Caco-2 (cell line): Measurements from ENCODE around the gene CEP290. TPM values are rescaled to one million over a fixed set of nuclear protein-coding genes. Genes with fewer than 3 reads are reported as not detected.

ENCODE experiments used
- BruUV-seq: library from RNA; stranded (reverse); fragments of 400-500 nt; replicated peaks from 2 replicates; lab custom pipeline; 2021; lab: Mats Ljungman, UMichigan
- CTCF ChIA-PET: fragments of 300-600 bp; sonication (Branson Sonifier 250); formaldehyde crosslinking; loops from one replicate; lab custom pipeline; 2022; ENCODE audit warnings: antibody characterized with exemption; lab: Charles Lee
- POLR2A ChIA-PET: fragments of 300-600 bp; sonication (Branson Sonifier 250); formaldehyde crosslinking; loops from one replicate; lab custom pipeline; 2022; ENCODE audit warnings: antibody characterized with exemption; lab: Charles Lee
- DNase-seq, 2 experiments: peaks; one replicate each; pipeline versions ENCODE4 v3.0.0 to v3.0.0-alpha.2; 2020 to 2022
- H3K27me3 ChIP-seq: replicated peaks from 2 replicates; pipeline ENCODE4 v1.6.0; 2011; ENCODE audit warnings: low read length; ENCODE audit not compliant: control insufficient read depth, insufficient read depth
- H3K36me3 ChIP-seq: 2 replicates; pipeline ENCODE4 v1.5.1; 2011; ENCODE audit warnings: low read length; ENCODE audit not compliant: control insufficient read depth, insufficient read depth
- H3K4me1 ChIP-seq: fragments of 250-450 bp; sonication (Bioruptor Pico); 2 replicates; pipeline ENCODE4 v1.5.1; 2020; ENCODE audit warnings: mild to moderate bottlenecking
- H3K4me3 ChIP-seq: 2 replicates; pipeline ENCODE4 v1.5.1; 2011; ENCODE audit warnings: low read depth, mild to moderate bottlenecking, control low read depth, low read length
- H3K9me3 ChIP-seq: fragments of 250-450 bp; sonication (Bioruptor Pico); 2 replicates; pipeline ENCODE4 v1.5.1; 2020; ENCODE audit warnings: mild to moderate bottlenecking, moderate library complexity
- H3K27ac Mint-ChIP-seq: one replicate; pipeline ENCODE4 v1.8.0; 2022; ENCODE audit warnings: mixed read lengths; ENCODE audit not compliant: unreplicated experiment
- H3K27me3 Mint-ChIP-seq: one replicate; pipeline ENCODE4 v1.8.0; 2022; ENCODE audit warnings: mixed read lengths; ENCODE audit not compliant: insufficient read depth, unreplicated experiment
- H3K36me3 Mint-ChIP-seq: one replicate; pipeline ENCODE4 v1.8.0; 2022; ENCODE audit warnings: mild to moderate bottlenecking, mixed read lengths; ENCODE audit not compliant: insufficient read depth, unreplicated experiment
- H3K4me1 Mint-ChIP-seq: one replicate; pipeline ENCODE4 v1.8.0; 2022; ENCODE audit warnings: low read depth, mixed read lengths; ENCODE audit not compliant: unreplicated experiment
- H3K4me3 Mint-ChIP-seq: one replicate; pipeline ENCODE4 v1.8.0; 2022; ENCODE audit warnings: mild to moderate bottlenecking, moderate library complexity, mixed read lengths; ENCODE audit not compliant: unreplicated experiment
- H3K9me3 Mint-ChIP-seq: one replicate; pipeline ENCODE4 v1.8.0; 2022; ENCODE audit warnings: mixed read lengths; ENCODE audit not compliant: unreplicated experiment
- CTCF ChIP-seq, 2 experiments: fragments of 200-600 bp in 1 of 2; IDR thresholded peaks; 1 replicate in 1 of 2; 2 replicates in 1 of 2; pipeline versions ENCODE4 v1.5.1 to v1.8.0; 2011 to 2022; ENCODE audit warnings: antibody characterized with exemption in 1 of 2, control low read depth in 1 of 2, inconsistent platforms in 1 of 2, low read depth in 1 of 2, low read length in 1 of 2, mild to moderate bottlenecking in 1 of 2, moderate library complexity in 1 of 2; ENCODE audit not compliant: insufficient read depth in 1 of 2, severe bottlenecking in 1 of 2, unreplicated experiment in 1 of 2
- intact Hi-C: fragments of 100-400 bp; cut with micrococcal nuclease; formaldehyde crosslinking; loops from one replicate; pipeline ENCODE4 v1.10.0; 2022; ENCODE audit not compliant: unreplicated experiment
- total RNA-seq: library from RNA; stranded (reverse); gene quantifications from 2 replicates; pipeline ENCODE4 v1.2.3, GENCODE V29; 2022

The CEP290 gene
- total RNA-seq, 1 experiment from 2014 or later, result 14.0 TPM

GRCh38 chr12:88167384-88167783 is 25.5 kb upstream of the CEP290 start:
- no TSS peak for BruUV-seq
- no peak for DNase-seq
- Mint-ChIP-seq H3K27me3 (no peaks in the 10 kb centered on the region), H3K36me3 (peaks cover 42% of the 10 kb centered on the region), H3K9me3 (no peaks in the 10 kb centered on the region), H3K4me1 (peaks cover 3% of the 10 kb centered on the region), H3K4me3 (no peak overlapping the region), H3K27ac (no peak overlapping the region)
- ChIA-PET CTCF (no interaction called here), POLR2A (no interaction called here)
- intact Hi-C loops, result no loop called here
- no peak overlapping the region for H3K4me3 ChIP-seq
- no peaks in the 10 kb centered on the region for H3K27me3 ChIP-seq
- H3K4me1 ChIP-seq, result no peaks in the 10 kb centered on the region
- H3K36me3 ChIP-seq, result no peaks in the 10 kb centered on the region
- H3K9me3 ChIP-seq, result no peaks in the 10 kb centered on the region
- TF ChIP-seq CTCF (IDR thresholded peaks at IDR 0.05; ENCODE audit: insufficient read depth in 1 of 2, low read depth in 1 of 2, low read length in 1 of 2, severe bottlenecking in 1 of 2, unreplicated experiment in 1 of 2), result no peak

- DNase-seq, result no peak
- intact Hi-C loops, result no loop called here
- POLR2A ChIA-PET, result no interaction called here
- no peaks in the 10 kb centered on the region for H3K27me3 ChIP-seq
- H3K9me3 ChIP-seq, result no peaks in the 10 kb centered on the region
- no peaks in the 10 kb centered on the region for H3K4me1 ChIP-seq
- CTCF ChIA-PET, result no interaction called here
- H3K4me3 ChIP-seq, result no peak overlapping the region
- Mint-ChIP-seq H3K9me3 (no peaks in the 10 kb centered on the region), H3K36me3 (peaks cover 49% of the 10 kb centered on the region), H3K4me3 (no peak overlapping the region), H3K4me1 (peaks cover 7% of the 10 kb centered on the region), H3K27ac (no peak overlapping the region), H3K27me3 (no peaks in the 10 kb centered on the region)
- BruUV-seq, result no TSS peak
- no peaks in the 10 kb centered on the region for H3K36me3 ChIP-seq
- no peak for TF ChIP-seq CTCF (IDR thresholded peaks at IDR 0.05; ENCODE audit: insufficient read depth in 1 of 2, low read depth in 1 of 2, low read length in 1 of 2, severe bottlenecking in 1 of 2, unreplicated experiment in 1 of 2)
These were observed 24.3 kb upstream of the CEP290 start for GRCh38 chr12:88166179-88166578.

- Mint-ChIP-seq H3K27ac (no peak overlapping the region), H3K4me1 (peaks cover 7% of the 10 kb centered on the region), H3K4me3 (no peak overlapping the region), H3K9me3 (no peaks in the 10 kb centered on the region), H3K36me3 (peaks cover 45% of the 10 kb centered on the region), H3K27me3 (no peaks in the 10 kb centered on the region)
- intact Hi-C loops, result no loop called here
- Histone ChIP-seq H3K4me1 (no peaks in the 10 kb centered on the region), H3K27me3 (no peaks in the 10 kb centered on the region), H3K9me3 (no peaks in the 10 kb centered on the region), H3K4me3 (no peak overlapping the region), H3K36me3 (no peaks in the 10 kb centered on the region)
- no TSS peak for BruUV-seq
- no peak for TF ChIP-seq CTCF (IDR thresholded peaks at IDR 0.05; ENCODE audit: insufficient read depth in 1 of 2, low read depth in 1 of 2, low read length in 1 of 2, severe bottlenecking in 1 of 2, unreplicated experiment in 1 of 2)
- POLR2A ChIA-PET, result no interaction called here
- DNase-seq, result no peak
- CTCF ChIA-PET, result no interaction called here
These were observed 21.5 kb upstream of the CEP290 start for GRCh38 chr12:88163371-88163770.
